ENCODE data around the gene KCNC1.

KCNC1 gene

DNA sequence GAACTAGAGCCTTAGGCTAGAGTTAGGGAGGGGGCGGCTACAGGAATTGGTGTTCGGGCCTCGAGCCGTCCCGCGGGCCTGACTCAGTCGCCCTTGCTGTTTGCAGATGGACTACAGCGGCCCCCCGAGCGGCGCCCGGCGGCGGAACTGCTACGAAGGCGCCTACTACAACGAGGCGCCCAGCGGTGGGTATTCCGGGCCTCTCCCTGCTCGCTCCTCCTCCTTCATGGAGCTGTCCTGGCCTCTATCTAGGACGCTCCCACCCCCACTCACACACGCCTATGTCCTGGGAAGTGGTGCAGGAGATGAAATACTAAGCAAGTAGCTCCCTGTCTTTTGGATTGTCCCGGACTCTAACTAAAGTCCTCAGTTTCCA, 13.8 kb upstream of the KCNC1 start:
- no peak for DNase-seq (ENCODE audit: low read depth)
- H3K4me3 ChIP-seq (replicated peaks; ENCODE audit: low read depth, low read length): no peak overlapping the region

DNA sequence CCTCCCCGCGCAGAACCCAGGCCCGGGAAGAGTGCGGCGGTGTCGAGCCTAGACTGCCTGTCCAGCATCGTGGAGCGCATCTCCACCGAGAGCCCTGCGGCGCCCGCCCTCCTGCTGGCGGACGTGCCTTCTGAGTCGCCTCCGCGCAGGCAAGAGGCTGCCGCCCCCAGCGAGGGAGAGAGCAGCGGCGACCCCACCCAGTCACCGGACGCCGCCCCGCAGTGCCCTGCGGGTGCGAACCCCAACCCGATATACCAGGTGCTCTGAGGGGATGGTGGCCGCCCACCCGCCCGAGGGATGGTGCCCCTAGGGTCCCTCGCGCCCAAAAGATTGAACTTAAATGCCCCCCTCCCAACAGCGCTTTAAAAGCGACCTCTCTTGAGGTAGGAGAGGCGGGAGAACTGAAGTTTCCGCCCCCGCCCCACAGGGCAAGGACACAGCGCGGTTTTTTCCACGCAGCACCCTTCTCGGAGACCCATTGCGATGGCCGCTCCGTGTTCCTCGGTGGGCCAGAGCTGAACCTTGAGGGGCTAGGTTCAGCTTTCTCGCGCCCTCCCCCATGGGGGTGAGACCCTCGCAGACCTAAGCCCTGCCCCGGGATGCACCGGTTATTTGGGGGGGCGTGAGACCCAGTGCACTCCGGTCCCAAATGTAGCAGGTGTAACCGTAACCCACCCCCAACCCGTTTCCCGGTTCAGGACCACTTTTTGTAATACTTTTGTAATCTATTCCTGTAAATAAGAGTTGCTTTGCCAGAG, 13.2 kb upstream of the KCNC1 start:
- no peak overlapping the region for H3K4me3 ChIP-seq (replicated peaks; ENCODE audit: low read depth, low read length)
- TF ChIP-seq, protein P1, sequence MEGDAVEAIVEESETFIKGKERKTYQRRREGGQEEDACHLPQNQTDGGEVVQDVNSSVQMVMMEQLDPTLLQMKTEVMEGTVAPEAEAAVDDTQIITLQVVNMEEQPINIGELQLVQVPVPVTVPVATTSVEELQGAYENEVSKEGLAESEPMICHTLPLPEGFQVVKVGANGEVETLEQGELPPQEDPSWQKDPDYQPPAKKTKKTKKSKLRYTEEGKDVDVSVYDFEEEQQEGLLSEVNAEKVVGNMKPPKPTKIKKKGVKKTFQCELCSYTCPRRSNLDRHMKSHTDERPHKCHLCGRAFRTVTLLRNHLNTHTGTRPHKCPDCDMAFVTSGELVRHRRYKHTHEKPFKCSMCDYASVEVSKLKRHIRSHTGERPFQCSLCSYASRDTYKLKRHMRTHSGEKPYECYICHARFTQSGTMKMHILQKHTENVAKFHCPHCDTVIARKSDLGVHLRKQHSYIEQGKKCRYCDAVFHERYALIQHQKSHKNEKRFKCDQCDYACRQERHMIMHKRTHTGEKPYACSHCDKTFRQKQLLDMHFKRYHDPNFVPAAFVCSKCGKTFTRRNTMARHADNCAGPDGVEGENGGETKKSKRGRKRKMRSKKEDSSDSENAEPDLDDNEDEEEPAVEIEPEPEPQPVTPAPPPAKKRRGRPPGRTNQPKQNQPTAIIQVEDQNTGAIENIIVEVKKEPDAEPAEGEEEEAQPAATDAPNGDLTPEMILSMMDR (IDR thresholded peaks at IDR 0.05; ENCODE audit: low read length, missing control alignments): no peak
- DNase-seq (ENCODE audit: low read depth): no peak

More for the DNA sequence above, 13.8 kb upstream of the KCNC1 start:
- TF ChIP-seq, protein P1 (IDR thresholded peaks at IDR 0.05; ENCODE audit: low read length, missing control alignments): no peak

DNA sequence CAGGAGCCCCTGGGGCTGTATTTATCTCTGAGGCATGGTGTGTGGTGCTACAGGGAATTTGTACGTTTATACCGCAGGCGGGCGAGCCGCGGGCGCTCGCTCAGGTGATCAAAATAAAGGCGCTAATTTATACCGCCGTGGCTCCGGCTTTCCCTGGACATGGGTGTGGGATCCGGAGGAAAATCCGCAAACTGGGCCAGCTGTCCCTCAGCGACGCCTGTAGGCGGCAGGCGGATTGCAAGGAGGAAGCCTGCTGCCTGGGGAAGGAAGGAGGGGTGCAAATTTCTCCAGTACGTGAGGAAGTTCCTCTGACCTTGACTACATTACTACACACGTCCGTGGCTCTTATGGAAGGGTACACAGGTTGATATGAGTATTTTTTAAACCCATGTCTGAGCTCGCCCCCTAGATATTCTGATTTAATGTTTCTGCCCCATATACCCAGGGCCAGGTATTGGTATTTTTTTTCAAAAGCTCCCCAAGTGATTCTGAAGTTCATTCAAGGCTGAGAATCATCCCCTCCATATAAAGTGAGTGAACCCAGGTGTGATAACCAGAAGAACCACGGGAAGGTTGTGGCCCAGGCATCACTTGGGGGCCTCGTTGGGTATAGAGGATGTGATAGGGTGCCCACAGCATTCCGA, 12.5 kb upstream of the KCNC1 start:
- H3K4me3 ChIP-seq (replicated peaks; ENCODE audit: low read depth, low read length): no peak overlapping the region
- DNase-seq (ENCODE audit: low read depth): peak; percentile 21
- TF ChIP-seq, protein P1 (IDR thresholded peaks at IDR 0.05; ENCODE audit: low read length, missing control alignments): peak; percentile 45

DNA sequence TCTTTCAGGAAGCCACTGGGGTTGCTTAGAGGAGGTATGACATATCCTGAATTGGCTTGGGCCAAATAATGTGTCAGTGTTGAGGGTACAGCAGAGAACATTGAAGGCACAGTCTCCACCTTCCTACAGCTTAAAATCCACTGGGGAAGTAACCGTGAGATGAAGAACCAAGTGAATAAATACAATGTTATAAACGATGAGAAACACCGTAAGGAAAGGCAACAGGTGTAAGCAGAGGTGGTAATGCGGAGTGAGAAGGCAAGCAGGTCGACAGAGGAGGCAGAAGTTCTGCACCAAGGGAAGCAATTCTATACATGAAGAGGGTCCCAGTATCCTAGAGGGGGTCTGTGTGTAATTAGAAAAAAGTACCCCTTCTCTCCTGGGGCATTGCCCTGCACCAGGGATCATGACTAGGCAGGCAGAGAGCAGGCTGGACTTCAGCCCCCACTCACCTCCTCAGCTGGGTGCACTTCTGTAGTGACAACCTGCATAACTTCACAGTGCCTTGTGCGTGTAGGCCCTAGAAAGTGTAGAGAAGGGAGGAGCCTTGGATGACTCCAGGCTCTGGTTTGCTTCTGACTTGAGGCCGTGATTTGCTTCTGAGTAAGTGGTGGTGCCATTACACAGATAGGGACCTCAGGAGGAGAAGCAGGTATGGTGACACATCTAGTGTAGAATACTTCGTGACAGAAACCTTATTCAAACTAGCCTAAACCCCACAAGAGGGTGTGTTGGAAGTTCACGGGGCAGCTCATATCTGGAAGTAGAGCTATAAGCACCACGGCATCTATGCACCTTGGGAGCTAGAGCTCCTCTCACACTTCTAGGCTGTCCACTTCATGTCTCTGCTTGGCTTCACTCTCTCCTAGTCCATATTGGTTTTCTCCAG, 10.3 kb upstream of the KCNC1 start:
- H3K4me3 ChIP-seq (replicated peaks; ENCODE audit: low read depth, low read length): no peak overlapping the region
- TF ChIP-seq, protein P1 (IDR thresholded peaks at IDR 0.05; ENCODE audit: low read length, missing control alignments): no peak
- DNase-seq (ENCODE audit: low read depth): no peak

DNA sequence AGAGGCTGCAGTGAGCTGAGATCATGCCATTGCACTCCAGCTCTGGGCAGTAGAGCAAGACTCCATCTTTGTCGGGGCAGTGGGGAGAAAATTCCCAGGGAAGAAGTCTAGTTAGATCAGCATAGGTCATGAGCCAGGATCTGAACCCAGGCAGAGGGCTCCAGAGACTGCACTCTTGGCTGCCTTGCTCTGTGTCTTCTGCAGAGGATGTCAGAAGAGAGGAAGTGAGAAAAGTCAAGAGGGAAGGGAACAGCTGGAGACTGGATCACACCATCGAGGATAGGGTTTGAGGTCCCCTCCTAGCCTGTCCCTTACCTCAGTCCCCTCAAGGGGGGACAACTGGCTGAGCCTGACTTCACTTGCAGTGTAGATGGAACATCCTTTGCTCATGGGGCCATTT, 9.4 kb upstream of the KCNC1 start:
- TF ChIP-seq, protein P1 (IDR thresholded peaks at IDR 0.05; ENCODE audit: low read length, missing control alignments): no peak
- DNase-seq (ENCODE audit: low read depth): no peak
- H3K4me3 ChIP-seq (replicated peaks; ENCODE audit: low read depth, low read length): no peak overlapping the region

DNA sequence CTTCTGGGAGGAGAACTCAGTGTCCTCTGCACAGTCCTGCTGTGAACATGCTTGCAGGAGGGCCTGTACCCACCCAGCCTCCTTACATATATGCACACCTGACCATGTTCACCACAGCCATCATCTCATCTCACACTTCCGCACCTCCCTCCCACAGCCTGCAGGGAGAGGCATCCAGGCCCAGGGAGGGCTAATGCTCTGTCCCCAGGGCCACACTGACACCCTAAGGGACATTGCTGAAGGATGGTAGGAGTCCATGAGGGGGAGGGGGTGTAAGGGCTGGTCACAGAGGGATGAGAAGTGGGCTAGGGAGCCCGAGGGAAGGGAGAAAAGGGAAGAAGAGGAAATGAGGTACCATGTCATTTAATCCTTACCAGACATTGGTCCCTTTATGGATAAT, 4.4 kb upstream of the KCNC1 start:
- H3K4me3 ChIP-seq (replicated peaks; ENCODE audit: low read depth, low read length): no peak overlapping the region
- no peak for DNase-seq (ENCODE audit: low read depth)
- TF ChIP-seq, protein P1 (IDR thresholded peaks at IDR 0.05; ENCODE audit: low read length, missing control alignments): no peak
